ENCODE results near the gene SELENOT. TPM values are rescaled to one million over a fixed set of nuclear protein-coding genes. Genes with fewer than 3 reads are reported as not detected.

The SELENOT gene
- total and polyA plus RNA-seq, 5 donors from 2014 or later = 102 to 418 (median 307) TPM

DNA sequence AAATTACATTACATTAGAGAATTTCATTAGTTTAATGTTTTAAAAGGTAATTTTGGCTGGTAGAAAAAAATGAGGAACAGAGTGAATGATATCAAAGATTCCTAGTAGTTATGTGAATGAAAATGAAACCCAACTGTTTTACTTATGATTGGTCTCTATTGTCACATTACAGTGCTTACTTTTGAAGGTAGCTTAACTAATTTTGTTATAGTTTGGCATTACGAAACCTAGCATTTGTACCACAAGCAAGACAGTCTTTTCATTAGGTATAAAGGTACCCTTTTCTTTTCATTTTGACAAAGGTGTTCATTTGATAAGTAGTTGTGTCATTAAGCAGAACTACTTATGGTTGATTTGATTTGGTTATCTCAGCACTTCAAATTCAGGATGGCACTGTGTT is 6.9 kb downstream of the SELENOT start:
- Mint-ChIP-seq H3K27me3 (no peaks in the 10 kb centered on the region), H3K27ac (peak overlapping the region; percentile 14 to 75 (median 20)), H3K36me3 (peaks cover 37% of the 10 kb centered on the region), H3K9me3 (no peaks in the 10 kb centered on the region), H3K4me1 (peaks cover 60 to 85% (median 74%) of the 10 kb centered on the region in 4 donors), H3K4me3 (peak overlapping the region; percentile 6 to 94 (median 40))
- DNase-seq (no peak), ATAC-seq (ENCODE audit: low read depth in 2 of 2) (no peak)
- Histone ChIP-seq H3K4me3 (ENCODE audit: low read depth, low read length) (peak overlapping the region; percentile 60), H3K36me3 (ENCODE audit: control insufficient read depth, insufficient read depth, low read length) (peaks cover 20% of the 10 kb centered on the region), H3K4me1 (ENCODE audit: control insufficient read depth, insufficient read depth, low read length, poor library complexity, severe bottlenecking) (peaks cover 69% of the 10 kb centered on the region), H3K27me3 (ENCODE audit: control insufficient read depth, insufficient read depth, low read length) (no peaks in the 10 kb centered on the region), H3K27ac (ENCODE audit: insufficient read depth, low read length, poor library complexity, severe bottlenecking) (no peak overlapping the region), H3K9me3 (ENCODE audit: control insufficient read depth in 2 of 2, low read length in 2 of 2) (no peaks in the 10 kb centered on the region)

DNA sequence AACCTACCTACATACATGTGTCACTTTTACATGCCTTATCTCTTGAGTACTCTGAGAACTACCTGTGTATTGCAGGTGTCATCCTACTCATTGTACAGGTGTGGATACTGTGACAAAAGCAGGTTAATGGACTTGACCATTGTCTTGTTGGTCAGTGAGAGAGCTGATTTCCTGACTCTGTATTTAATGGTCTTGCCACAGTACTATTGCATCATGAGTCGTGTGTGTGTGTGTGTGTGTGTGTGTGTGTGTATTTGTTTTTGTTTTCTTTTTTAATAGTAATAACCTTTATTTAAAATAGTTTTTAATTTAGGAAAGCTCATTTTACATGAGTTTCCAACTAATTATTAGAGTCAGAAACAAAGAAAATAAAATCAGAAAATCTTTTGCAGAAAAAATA is 7.7 kb downstream of the SELENOT start:
- H3K27me3 Mint-ChIP-seq = no peaks in the 10 kb centered on the region
- H3K9me3 ChIP-seq (ENCODE audit: control insufficient read depth in 2 of 2, low read length in 2 of 2) = no peaks in the 10 kb centered on the region
- peaks cover 20% of the 10 kb centered on the region for H3K36me3 ChIP-seq (ENCODE audit: control insufficient read depth, insufficient read depth, low read length)
- peak overlapping the region; percentile 60 for H3K4me3 ChIP-seq (ENCODE audit: low read depth, low read length)
- H3K9me3 Mint-ChIP-seq = no peaks in the 10 kb centered on the region
- peaks cover 34% of the 10 kb centered on the region for H3K36me3 Mint-ChIP-seq
- no peak for ATAC-seq (ENCODE audit: low read depth in 2 of 2)
- DNase-seq = no peak
- H3K4me1 Mint-ChIP-seq = peaks cover 57 to 79% (median 70%) of the 10 kb centered on the region in 4 donors
- peak overlapping the region in 3 of 4 donors; percentile 23 to 94 (median 28) for H3K4me3 Mint-ChIP-seq
- H3K27ac Mint-ChIP-seq = peak overlapping the region in 2 of 3 donors; percentile 30 to 75
- no peaks in the 10 kb centered on the region for H3K27me3 ChIP-seq (ENCODE audit: control insufficient read depth, insufficient read depth, low read length)
- H3K4me1 ChIP-seq (ENCODE audit: control insufficient read depth, insufficient read depth, low read length, poor library complexity, severe bottlenecking) = peaks cover 61% of the 10 kb centered on the region
- H3K27ac ChIP-seq (ENCODE audit: insufficient read depth, low read length, poor library complexity, severe bottlenecking) = no peak overlapping the region

DNA sequence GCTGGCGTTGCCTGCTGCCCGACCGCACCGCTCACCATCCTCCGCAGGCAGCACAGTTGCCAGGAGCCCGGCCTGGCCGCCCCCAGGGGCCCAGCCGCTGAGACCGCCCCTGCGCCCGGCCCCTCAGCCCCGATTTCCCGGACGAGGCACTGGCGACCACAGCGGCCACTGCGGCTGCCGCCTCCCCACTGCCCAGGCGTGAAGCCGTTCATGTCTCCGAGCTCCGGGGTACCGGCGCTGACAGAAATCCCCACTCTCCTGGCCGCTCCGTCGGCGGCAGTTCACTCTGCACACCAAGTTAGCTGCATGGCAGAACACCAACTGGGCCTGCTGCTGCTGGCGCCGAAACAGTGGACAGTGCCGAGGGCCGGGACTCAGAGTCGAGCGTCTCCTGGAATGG is 8.5 kb downstream of the SELENOT start:
- H3K27me3 Mint-ChIP-seq = no peaks in the 10 kb centered on the region
- peaks cover 57 to 73% (median 65%) of the 10 kb centered on the region in 4 donors for H3K4me1 Mint-ChIP-seq
- peaks cover 52% of the 10 kb centered on the region for H3K4me1 ChIP-seq (ENCODE audit: control insufficient read depth, insufficient read depth, low read length, poor library complexity, severe bottlenecking)

GRCh38 chr3:150612494-150612893 is 9.4 kb downstream of the SELENOT start:
- H3K4me3 Mint-ChIP-seq = peak overlapping the region in 2 of 4 donors; percentile 19 to 33
- no peak for ATAC-seq (ENCODE audit: low read depth in 2 of 2)
- H3K4me3 ChIP-seq (ENCODE audit: low read depth, low read length) = peak overlapping the region; percentile 28
- H3K27ac ChIP-seq (ENCODE audit: insufficient read depth, low read length, poor library complexity, severe bottlenecking) = peak overlapping the region; percentile 23
- H3K27ac Mint-ChIP-seq = peak overlapping the region in 1 of 3 donors; percentile 59
- H3K27me3 ChIP-seq (ENCODE audit: control insufficient read depth, insufficient read depth, low read length) = no peaks in the 10 kb centered on the region
- peaks cover 12% of the 10 kb centered on the region for H3K36me3 ChIP-seq (ENCODE audit: control insufficient read depth, insufficient read depth, low read length)
- H3K36me3 Mint-ChIP-seq = peaks cover 30% of the 10 kb centered on the region
- no peaks in the 10 kb centered on the region for H3K9me3 ChIP-seq (ENCODE audit: control insufficient read depth in 2 of 2, low read length in 2 of 2)
- peaks cover 0 to 2% (median 0%) of the 10 kb centered on the region in 7 donors for H3K9me3 Mint-ChIP-seq
- no peaks in the 10 kb centered on the region for H3K27me3 Mint-ChIP-seq
- H3K4me1 Mint-ChIP-seq = peaks cover 56 to 73% (median 65%) of the 10 kb centered on the region in 4 donors
- peaks cover 44% of the 10 kb centered on the region for H3K4me1 ChIP-seq (ENCODE audit: control insufficient read depth, insufficient read depth, low read length, poor library complexity, severe bottlenecking)
- no peak for DNase-seq

More for the DNA sequence above, 8.5 kb downstream of the SELENOT start:
- no peak for ATAC-seq (ENCODE audit: low read depth in 2 of 2)
- Histone ChIP-seq H3K36me3 (ENCODE audit: control insufficient read depth, insufficient read depth, low read length) (peaks cover 16% of the 10 kb centered on the region), H3K4me3 (ENCODE audit: low read depth, low read length) (no peak overlapping the region), H3K9me3 (ENCODE audit: control insufficient read depth in 2 of 2, low read length in 2 of 2) (no peaks in the 10 kb centered on the region), H3K27ac (ENCODE audit: insufficient read depth, low read length, poor library complexity, severe bottlenecking) (no peak overlapping the region), H3K27me3 (ENCODE audit: control insufficient read depth, insufficient read depth, low read length) (no peaks in the 10 kb centered on the region)
- no peak for DNase-seq
- H3K27ac Mint-ChIP-seq = no peak overlapping the region
- no peak overlapping the region for H3K4me3 Mint-ChIP-seq
- peaks cover 33% of the 10 kb centered on the region for H3K36me3 Mint-ChIP-seq
- peaks cover 0 to under 1% (median 0%) of the 10 kb centered on the region in 7 donors for H3K9me3 Mint-ChIP-seq

DNA sequence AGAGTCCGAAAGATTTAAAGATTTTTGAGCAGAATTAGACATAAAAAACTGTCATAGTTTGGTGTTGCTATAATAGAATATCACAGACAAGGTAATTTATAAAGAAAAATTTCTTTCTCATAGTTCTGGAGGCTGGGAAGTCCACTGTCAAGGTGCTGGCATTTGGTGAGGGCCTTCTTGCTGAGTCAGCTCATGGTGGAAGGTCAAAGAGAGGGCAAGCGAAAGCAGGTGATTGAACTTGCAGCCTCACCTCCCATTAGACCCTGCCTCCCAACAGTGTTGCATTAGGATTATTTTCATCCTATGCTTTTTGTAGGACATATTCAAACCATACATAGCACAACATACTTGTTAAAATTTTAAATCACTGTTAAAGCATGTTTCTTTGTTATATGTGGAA is 9.9 kb downstream of the SELENOT start:
- Histone ChIP-seq H3K36me3 (ENCODE audit: control insufficient read depth, insufficient read depth, low read length) (peaks cover 9% of the 10 kb centered on the region), H3K4me3 (ENCODE audit: low read depth, low read length) (peak overlapping the region; percentile 4), H3K9me3 (ENCODE audit: control insufficient read depth in 2 of 2, low read length in 2 of 2) (no peaks in the 10 kb centered on the region), H3K27ac (ENCODE audit: insufficient read depth, low read length, poor library complexity, severe bottlenecking) (no peak overlapping the region), H3K27me3 (ENCODE audit: control insufficient read depth, insufficient read depth, low read length) (no peaks in the 10 kb centered on the region), H3K4me1 (ENCODE audit: control insufficient read depth, insufficient read depth, low read length, poor library complexity, severe bottlenecking) (peaks cover 39% of the 10 kb centered on the region)
- peaks cover 50 to 73% (median 63%) of the 10 kb centered on the region in 4 donors for H3K4me1 Mint-ChIP-seq
- no peak for ATAC-seq (ENCODE audit: low read depth in 2 of 2)
- peaks cover 0 to 2% (median 0%) of the 10 kb centered on the region in 7 donors for H3K9me3 Mint-ChIP-seq
- H3K27me3 Mint-ChIP-seq = no peaks in the 10 kb centered on the region
- DNase-seq = no peak
- H3K36me3 Mint-ChIP-seq = peaks cover 27% of the 10 kb centered on the region
- peak overlapping the region in 3 of 4 donors; percentile 11 to 33 (median 19) for H3K4me3 Mint-ChIP-seq
- H3K27ac Mint-ChIP-seq = peak overlapping the region in 2 of 3 donors; percentile 10 to 59

- H3K4me3 Mint-ChIP-seq = peak overlapping the region; percentile 19 to 77 (median 28)
- H3K27ac Mint-ChIP-seq = peak overlapping the region in 2 of 3 donors; percentile 9 to 42
- peaks cover 42 to 73% (median 64%) of the 10 kb centered on the region in 4 donors for H3K4me1 Mint-ChIP-seq
These were observed 10.8 kb downstream of the SELENOT start for GRCh38 chr3:150613709-150614480.

DNA sequence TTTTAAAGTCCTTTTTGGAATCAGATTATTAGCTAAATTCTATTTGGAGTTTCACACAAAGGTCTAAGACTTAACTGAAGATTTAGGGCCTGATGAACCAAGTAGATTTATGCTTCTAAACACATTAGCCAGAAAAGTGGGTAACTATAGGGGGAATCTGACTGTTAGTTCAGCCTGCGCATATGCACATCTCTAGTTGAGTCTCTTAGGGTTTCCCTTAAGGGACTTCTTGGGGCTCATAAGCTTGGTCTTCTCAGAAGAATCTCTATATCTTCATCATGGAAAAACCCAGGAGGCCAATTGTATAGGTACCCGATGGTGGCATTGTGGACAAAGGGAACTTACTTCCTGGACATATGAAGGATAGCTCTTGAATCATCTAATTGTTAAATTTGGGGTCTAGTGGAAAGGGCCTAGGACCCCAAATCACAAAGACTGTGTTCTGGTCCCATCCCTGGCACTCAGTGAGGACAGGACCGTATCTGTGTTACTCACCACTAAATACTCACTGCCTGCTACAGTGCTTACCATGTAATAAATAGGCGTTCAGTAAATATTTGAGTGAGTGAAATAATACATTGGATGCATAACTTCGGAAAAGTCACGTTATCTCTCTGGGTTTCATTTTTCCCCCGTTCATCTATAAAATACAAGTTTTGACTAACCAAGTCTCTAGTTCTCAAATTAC is 17.0 kb downstream of the SELENOT start:
- no peaks in the 10 kb centered on the region for H3K9me3 ChIP-seq (ENCODE audit: control insufficient read depth in 2 of 2, low read length in 2 of 2)
- H3K9me3 Mint-ChIP-seq = peaks cover 0 to 2% (median 0%) of the 10 kb centered on the region in 7 donors
- no peak for ATAC-seq (ENCODE audit: low read depth in 2 of 2)
- no peaks in the 10 kb centered on the region for H3K27me3 ChIP-seq (ENCODE audit: control insufficient read depth, insufficient read depth, low read length)
- H3K27ac ChIP-seq (ENCODE audit: insufficient read depth, low read length, poor library complexity, severe bottlenecking) = no peak overlapping the region
- peak overlapping the region in 1 of 4 donors; percentile 60 for H3K4me3 Mint-ChIP-seq
- H3K36me3 ChIP-seq (ENCODE audit: control insufficient read depth, insufficient read depth, low read length) = peaks cover 17% of the 10 kb centered on the region
- H3K4me3 ChIP-seq (ENCODE audit: low read depth, low read length) = no peak overlapping the region
- H3K27me3 Mint-ChIP-seq = no peaks in the 10 kb centered on the region
- no peak overlapping the region for H3K27ac Mint-ChIP-seq
- peaks cover 22% of the 10 kb centered on the region for H3K4me1 ChIP-seq (ENCODE audit: control insufficient read depth, insufficient read depth, low read length, poor library complexity, severe bottlenecking)
- peaks cover 15% of the 10 kb centered on the region for H3K36me3 Mint-ChIP-seq
- no peak for DNase-seq
- H3K4me1 Mint-ChIP-seq = peaks cover 50 to 68% (median 60%) of the 10 kb centered on the region in 4 donors

More at GRCh38 chr3:150613709-150614480, 10.8 kb downstream of the SELENOT start:
- Histone ChIP-seq H3K36me3 (ENCODE audit: control insufficient read depth, insufficient read depth, low read length) (peaks cover 16% of the 10 kb centered on the region), H3K4me1 (ENCODE audit: control insufficient read depth, insufficient read depth, low read length, poor library complexity, severe bottlenecking) (peaks cover 34% of the 10 kb centered on the region), H3K27me3 (ENCODE audit: control insufficient read depth, insufficient read depth, low read length) (no peaks in the 10 kb centered on the region), H3K27ac (ENCODE audit: insufficient read depth, low read length, poor library complexity, severe bottlenecking) (no peak overlapping the region), H3K4me3 (ENCODE audit: low read depth, low read length) (peak overlapping the region; percentile 17), H3K9me3 (ENCODE audit: control insufficient read depth in 2 of 2, low read length in 2 of 2) (no peaks in the 10 kb centered on the region)
- peaks cover 32% of the 10 kb centered on the region for H3K36me3 Mint-ChIP-seq
- H3K9me3 Mint-ChIP-seq = peaks cover 0 to 2% (median 0%) of the 10 kb centered on the region in 7 donors
- peak in 1 of 3 donors; percentile 31 for DNase-seq
- ATAC-seq (ENCODE audit: low read depth in 2 of 2) = peak in 1 of 2 donors; percentile 55
- H3K27me3 Mint-ChIP-seq = no peaks in the 10 kb centered on the region

Data from CD4-positive, CD25-positive, alpha-beta regulatory T cell (primary cell).